OCI-LY7 (cell line): ENCODE data around the gene SCN2A. TPM values are rescaled to one million over a fixed set of nuclear protein-coding genes. Genes with fewer than 3 reads are reported as not detected.

Experiments
- BruUV-seq: library from RNA; stranded (reverse); fragments of 400-500 nt; replicated peaks from 2 replicates; lab custom pipeline; 2021; lab: Mats Ljungman, UMichigan
- CTCF ChIA-PET: fragments of 300-600 bp; sonication (Branson Sonifier 250); formaldehyde crosslinking; loops from one replicate; lab custom pipeline; 2022; ENCODE audit warnings: antibody characterized with exemption; ENCODE audit not compliant: unreplicated experiment; lab: Charles Lee
- POLR2A ChIA-PET: fragments of 300-600 bp; sonication (Branson Sonifier 250); formaldehyde crosslinking; loops from one replicate; lab custom pipeline; 2022; ENCODE audit warnings: antibody characterized with exemption; lab: Charles Lee
- DNase-seq: peaks from one replicate; pipeline ENCODE4 v3.0.0-alpha.2; 2015; ENCODE audit warnings: low spot score
- H2AFZ ChIP-seq: fragments of 200-600 bp; sonication (generic), shearing (Covaris generic); 2 replicates; pipeline ENCODE4 v1.6.1; 2014; ENCODE audit warnings: mild to moderate bottlenecking, antibody characterized with exemption, low read length, moderate library complexity
- H3K27ac ChIP-seq: fragments of 200-600 bp; sonication (generic); 2 replicates; pipeline ENCODE4 v1.5.1; 2014; ENCODE audit warnings: mixed run types, low read depth, mild to moderate bottlenecking, moderate library complexity, low read length, inconsistent platforms; ENCODE audit not compliant: poor library complexity, severe bottlenecking
- H3K36me3 ChIP-seq: fragments of 200-600 bp; sonication (generic); 2 replicates; pipeline ENCODE4 v1.6.1; 2014; ENCODE audit warnings: mild to moderate bottlenecking, antibody characterized with exemption, low read length, moderate library complexity, mixed read lengths; ENCODE audit not compliant: insufficient read depth
- H3K4me1 ChIP-seq: fragments of 200-600 bp; sonication (generic); 2 replicates; pipeline ENCODE4 v1.5.1; 2014; ENCODE audit warnings: mild to moderate bottlenecking, low read length; ENCODE audit not compliant: insufficient read depth, poor library complexity, severe bottlenecking
- H3K4me2 ChIP-seq: fragments of 200-600 bp; sonication (generic); 2 replicates; pipeline ENCODE4 v1.6.1; 2014; ENCODE audit warnings: mild to moderate bottlenecking, low read length
- H3K4me3 ChIP-seq: fragments of 200-600 bp; sonication (generic); 2 replicates; pipeline ENCODE4 v1.5.1; 2014; ENCODE audit warnings: mild to moderate bottlenecking, low read depth, low read length; ENCODE audit not compliant: poor library complexity, severe bottlenecking
- H3K79me2 ChIP-seq: fragments of 200-600 bp; sonication (generic); 2 replicates; pipeline ENCODE4 v1.6.1; 2016; ENCODE audit warnings: low read depth, mild to moderate bottlenecking, low read length, moderate library complexity, mixed read lengths; ENCODE audit not compliant: insufficient read depth
- H3K9me2 ChIP-seq: fragments of 200-600 bp; sonication (generic); 2 replicates; pipeline ENCODE4 v1.6.1; 2016; ENCODE audit warnings: mild to moderate bottlenecking, low read length, mixed read lengths; ENCODE audit not compliant: insufficient read depth
- H3K9me3 ChIP-seq: fragments of 200-600 bp; sonication (generic); 2 replicates; pipeline ENCODE4 v1.6.1; 2014; ENCODE audit warnings: mild to moderate bottlenecking, mixed run types, low read length, mixed read lengths
- H4K20me1 ChIP-seq: fragments of 200-600 bp; sonication (generic); 2 replicates; pipeline ENCODE4 v1.6.1; 2014; ENCODE audit warnings: mild to moderate bottlenecking, antibody characterized with exemption, low read length, moderate library complexity, mixed read lengths; ENCODE audit not compliant: insufficient read depth
- EZH2phosphoT487 ChIP-seq: fragments of 200-600 bp; sonication (generic); IDR thresholded peaks from 2 replicates; pipeline ENCODE4 v1.6.1; 2018; ENCODE audit warnings: low read depth, borderline replicate concordance, mild to moderate bottlenecking, mixed run types, antibody characterized with exemption, low read length, moderate library complexity, mixed read lengths
- intact Hi-C: fragments of 100-400 bp; cut with micrococcal nuclease; formaldehyde crosslinking; loops from one replicate; pipeline ENCODE4 v1.10.0; 2022; ENCODE audit not compliant: unreplicated experiment
- total RNA-seq, 2 experiments: library from RNA; depleted of rRNA in 1 of 2; stranded (reverse); fragments of >200 nt in 1 of 2; shearing (Covaris generic) in 1 of 2; gene quantifications; 2 replicates each; pipeline ENCODE4 v1.2.3, GENCODE V29; 2014 to 2022
- TF ChIP-seq, protein P1 (sequence below): fragments of 200-600 bp; sonication (generic); conservative IDR thresholded peaks from 2 replicates; pipeline ENCODE4 v1.5.1; 2014; ENCODE audit warnings: mild to moderate bottlenecking, antibody characterized with exemption, low read length, moderate library complexity, mixed read lengths

Gene SCN2A
- total RNA-seq, 2 experiments from 2014 or later: not detected

DNA sequence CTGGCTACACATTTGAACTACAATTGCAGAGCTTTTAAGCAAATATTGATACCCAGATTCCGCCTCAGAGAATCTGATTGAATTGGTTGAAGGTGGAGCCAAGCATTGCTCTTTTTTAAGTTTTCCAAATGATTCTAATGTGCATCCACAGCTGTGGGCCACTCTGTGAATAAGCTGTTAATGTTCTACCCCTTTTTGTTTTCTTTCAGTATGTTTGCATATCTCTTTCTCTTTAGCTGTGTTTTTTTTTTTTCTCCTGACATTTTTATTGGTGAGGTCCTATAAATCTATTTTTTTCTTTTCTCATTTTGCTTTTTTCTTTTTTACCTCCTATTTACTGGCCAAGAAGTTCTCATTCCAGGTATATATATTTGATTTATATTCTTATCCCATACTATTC lies 41.9 kb upstream of the SCN2A start:
- no peak for DNase-seq
- ChIA-PET POLR2A (interaction anchor here (0.6 to 2.1 kb wide), 6 partner anchors 10 to 436 kb away, joined by 3 to 12 read pairs (median 6); no protein-coding TSS in a partner anchor), CTCF (no interaction called here)
- Histone ChIP-seq H3K36me3 (no peaks in the 10 kb centered on the region), H2AFZ (peak overlapping the region; percentile 20; the same call in 1 of the 2 replicates), H3K4me2 (peak overlapping the region; percentile 66), H3K4me3 (peak overlapping the region; percentile 25), H3K27ac (peak overlapping the region; percentile 46), H3K9me2 (no peaks in the 10 kb centered on the region), H3K9me3 (no peaks in the 10 kb centered on the region), H3K4me1 (peaks cover 94% of the 10 kb centered on the region), H3K79me2 (peaks cover 47% of the 10 kb centered on the region; the same call in 1 of the 2 replicates), H4K20me1 (no peaks in the 10 kb centered on the region)
- no TSS peak for BruUV-seq
- intact Hi-C loops: no loop called here
- no peak for TF ChIP-seq EZH2phosphoT487
- TF ChIP-seq, protein P1, sequence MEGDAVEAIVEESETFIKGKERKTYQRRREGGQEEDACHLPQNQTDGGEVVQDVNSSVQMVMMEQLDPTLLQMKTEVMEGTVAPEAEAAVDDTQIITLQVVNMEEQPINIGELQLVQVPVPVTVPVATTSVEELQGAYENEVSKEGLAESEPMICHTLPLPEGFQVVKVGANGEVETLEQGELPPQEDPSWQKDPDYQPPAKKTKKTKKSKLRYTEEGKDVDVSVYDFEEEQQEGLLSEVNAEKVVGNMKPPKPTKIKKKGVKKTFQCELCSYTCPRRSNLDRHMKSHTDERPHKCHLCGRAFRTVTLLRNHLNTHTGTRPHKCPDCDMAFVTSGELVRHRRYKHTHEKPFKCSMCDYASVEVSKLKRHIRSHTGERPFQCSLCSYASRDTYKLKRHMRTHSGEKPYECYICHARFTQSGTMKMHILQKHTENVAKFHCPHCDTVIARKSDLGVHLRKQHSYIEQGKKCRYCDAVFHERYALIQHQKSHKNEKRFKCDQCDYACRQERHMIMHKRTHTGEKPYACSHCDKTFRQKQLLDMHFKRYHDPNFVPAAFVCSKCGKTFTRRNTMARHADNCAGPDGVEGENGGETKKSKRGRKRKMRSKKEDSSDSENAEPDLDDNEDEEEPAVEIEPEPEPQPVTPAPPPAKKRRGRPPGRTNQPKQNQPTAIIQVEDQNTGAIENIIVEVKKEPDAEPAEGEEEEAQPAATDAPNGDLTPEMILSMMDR: no peak

DNA sequence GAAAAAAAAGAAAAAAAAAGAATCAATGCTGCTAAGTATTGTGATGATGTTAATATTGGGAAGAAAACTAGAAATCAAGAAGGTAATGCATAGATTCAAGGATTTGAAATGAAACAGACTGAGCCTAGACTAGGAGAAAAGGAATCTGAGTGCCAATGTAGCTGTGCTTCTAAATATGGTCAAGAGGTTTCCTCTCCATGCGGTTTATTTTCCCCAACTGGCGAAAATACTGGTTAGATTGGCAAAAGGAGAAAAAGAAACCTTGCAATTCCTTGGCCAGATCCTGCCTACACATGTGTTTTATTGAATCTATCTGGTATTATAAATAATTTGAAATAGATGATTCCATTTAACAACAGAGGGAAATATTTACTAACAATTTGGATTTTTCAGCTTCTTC lies 41.0 kb upstream of the SCN2A start:
- H3K9me2 ChIP-seq: no peaks in the 10 kb centered on the region
- TF ChIP-seq, protein P1: no peak
- TF ChIP-seq EZH2phosphoT487: no peak
- peaks cover 52% of the 10 kb centered on the region; the same call in 1 of the 2 replicates for H3K79me2 ChIP-seq
- DNase-seq: no peak
- BruUV-seq: no TSS peak
- no peaks in the 10 kb centered on the region for H3K36me3 ChIP-seq
- intact Hi-C loops: no loop called here
- POLR2A ChIA-PET: interaction anchor here (0.5 to 2.1 kb wide), 3 partner anchors 15 to 440 kb away, joined by 3 to 12 read pairs (median 6); no protein-coding TSS in a partner anchor
- H4K20me1 ChIP-seq: no peaks in the 10 kb centered on the region
- CTCF ChIA-PET: no interaction called here
- H3K4me3 ChIP-seq: no peak overlapping the region
- peaks cover 86% of the 10 kb centered on the region for H3K4me1 ChIP-seq
- no peaks in the 10 kb centered on the region for H3K9me3 ChIP-seq
- H3K27ac ChIP-seq: no peak overlapping the region
- H3K4me2 ChIP-seq: peak overlapping the region; percentile 66; the same call in 1 of the 2 replicates
- no peak overlapping the region for H2AFZ ChIP-seq

DNA sequence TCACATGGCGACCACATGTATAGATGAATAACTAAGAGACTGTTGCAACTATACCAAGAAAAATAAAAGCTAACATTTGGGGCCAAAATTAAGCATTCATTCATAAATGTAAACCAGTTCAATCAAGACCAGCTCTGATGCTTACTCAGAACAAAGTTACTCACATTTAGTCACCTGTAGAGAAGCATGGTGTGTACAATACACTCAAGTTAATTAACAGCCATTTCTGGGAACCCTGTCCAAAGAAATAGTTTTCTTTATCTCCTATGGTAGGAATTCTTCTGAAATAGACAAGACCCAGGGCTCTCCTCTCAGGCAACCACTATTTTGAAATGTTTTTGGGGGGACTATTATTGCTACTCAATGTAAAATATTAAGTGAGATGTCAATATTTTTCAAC lies 37.0 kb upstream of the SCN2A start:
- Histone ChIP-seq H3K9me2 (no peaks in the 10 kb centered on the region), H3K79me2 (peaks cover 34% of the 10 kb centered on the region; the same call in 1 of the 2 replicates), H3K36me3 (no peaks in the 10 kb centered on the region), H3K27ac (peak overlapping the region; percentile 20), H3K9me3 (no peaks in the 10 kb centered on the region), H2AFZ (peak overlapping the region; percentile 51; the same call in 1 of the 2 replicates), H3K4me2 (peak overlapping the region; percentile 55), H4K20me1 (no peaks in the 10 kb centered on the region), H3K4me3 (peak overlapping the region; percentile 57), H3K4me1 (peaks cover 45% of the 10 kb centered on the region)
- no TSS peak for BruUV-seq
- POLR2A ChIA-PET: interaction anchor here (1.1 to 2.8 kb wide), 4 partner anchors 12 to 208 kb away, joined by 3 to 14 read pairs (median 8); no protein-coding TSS in a partner anchor
- DNase-seq: no peak
- no peak for TF ChIP-seq EZH2phosphoT487
- TF ChIP-seq, protein P1: no peak
- CTCF ChIA-PET: interaction anchor here (1.4 kb wide), 1 partner anchor 11 kb away, joined by 4 read pairs; no protein-coding TSS in a partner anchor
- intact Hi-C loops: loop anchor here (5.0 kb wide), 3 partner anchors 360 to 615 kb away; partner anchors contain the start of gene COBLL1
